ENCODE data around the gene JAM2.

The JAM2 gene

GRCh38 chr21:25664491-25664931 lies 25.5 kb downstream of the JAM2 start:
- H3K4me3 ChIP-seq (ENCODE audit: low read depth, low read length): no peak overlapping the region
- no peak for DNase-seq (ENCODE audit: low read depth)
- TF ChIP-seq CTCF (IDR thresholded peaks at IDR 0.05; ENCODE audit: control insufficient read depth, extremely low read depth, insufficient read depth): no peak

- DNase-seq (ENCODE audit: low read depth): no peak
- no peak overlapping the region for H3K4me3 ChIP-seq (ENCODE audit: low read depth, low read length)
- no peak for TF ChIP-seq CTCF (IDR thresholded peaks at IDR 0.05; ENCODE audit: control insufficient read depth, extremely low read depth, insufficient read depth)
Observed at GRCh38 chr21:25670726-25671125, 31.7 kb downstream of the JAM2 start.

- no peak for TF ChIP-seq CTCF (IDR thresholded peaks at IDR 0.05; ENCODE audit: control insufficient read depth, extremely low read depth, insufficient read depth)
- H3K4me3 ChIP-seq (ENCODE audit: low read depth, low read length): no peak overlapping the region
- no peak for DNase-seq (ENCODE audit: low read depth)
Observed at GRCh38 chr21:25676451-25676850, 37.4 kb downstream of the JAM2 start.

GRCh38 chr21:25682382-25682781 lies 43.3 kb downstream of the JAM2 start:
- no peak for DNase-seq (ENCODE audit: low read depth)
- H3K4me3 ChIP-seq (ENCODE audit: low read depth, low read length): no peak overlapping the region
- no peak for TF ChIP-seq CTCF (IDR thresholded peaks at IDR 0.05; ENCODE audit: control insufficient read depth, extremely low read depth, insufficient read depth)

GRCh38 chr21:25687787-25688186 lies 48.7 kb downstream of the JAM2 start:
- DNase-seq (ENCODE audit: low read depth): no peak
- no peak for TF ChIP-seq CTCF (IDR thresholded peaks at IDR 0.05; ENCODE audit: control insufficient read depth, extremely low read depth, insufficient read depth)
- H3K4me3 ChIP-seq (ENCODE audit: low read depth, low read length): no peak overlapping the region

- DNase-seq (ENCODE audit: low read depth): no peak
- no peak overlapping the region for H3K4me3 ChIP-seq (ENCODE audit: low read depth, low read length)
- TF ChIP-seq CTCF (IDR thresholded peaks at IDR 0.05; ENCODE audit: control insufficient read depth, extremely low read depth, insufficient read depth): no peak
Observed at GRCh38 chr21:25688275-25689155, 49.5 kb downstream of the JAM2 start.

GRCh38 chr21:25689226-25689625 lies 50.2 kb downstream of the JAM2 start:
- no peak for TF ChIP-seq CTCF (IDR thresholded peaks at IDR 0.05; ENCODE audit: control insufficient read depth, extremely low read depth, insufficient read depth)
- DNase-seq (ENCODE audit: low read depth): no peak
- H3K4me3 ChIP-seq (ENCODE audit: low read depth, low read length): no peak overlapping the region

Data from LNCaP clone FGC (cell line).